PC-3 (cell line): ENCODE measurements around the gene BCL2L13. TPM values are rescaled to one million over a fixed set of nuclear protein-coding genes. Genes with fewer than 3 reads are reported as not detected.
"Not testable (repeated sequence)": the region's sequence is repeated elsewhere in the genome, so short reads cannot be mapped to it uniquely, and the experiment has no call there.

Experiments used
- ATAC-seq: fragments of 200-7000 bp; cut with Tn5 transposase; 2 replicates; pipeline ENCODE4 v1.9.1; 2020; ENCODE audit warnings: mild to moderate bottlenecking, moderate library complexity
- BruUV-seq: library from RNA; stranded (reverse); fragments of 400-500 nt; replicated peaks from 2 replicates; lab custom pipeline; 2021; lab: Mats Ljungman, UMichigan
- CTCF ChIA-PET: fragments of 300-600 bp; sonication (Branson Sonifier 250); formaldehyde crosslinking; loops from one replicate; lab custom pipeline; 2022; ENCODE audit warnings: antibody characterized with exemption; lab: Charles Lee
- POLR2A ChIA-PET: fragments of 300-600 bp; sonication (Branson Sonifier 250); formaldehyde crosslinking; loops from one replicate; lab custom pipeline; 2022; ENCODE audit warnings: antibody characterized with exemption; ENCODE audit not compliant: unreplicated experiment; lab: Charles Lee
- DNase-seq: peaks from one replicate; pipeline ENCODE4 v3.0.0-alpha.2; 2015
- H2AFZ ChIP-seq: fragments of 300-600 bp; sonication (generic); 2 replicates; pipeline ENCODE4 v1.6.0; 2016; ENCODE audit warnings: antibody characterized with exemption, low read length
- H3F3A ChIP-seq: fragments of 300-600 bp; sonication (generic); one replicate; pipeline ENCODE4 v1.6.0; 2017; ENCODE audit warnings: antibody characterized with exemption, low read length, control low read depth, mild to moderate bottlenecking; ENCODE audit not compliant: unreplicated experiment
- H3K27ac ChIP-seq: fragments of 300-600 bp; sonication (generic); 2 replicates; pipeline ENCODE4 v1.5.1; 2016; ENCODE audit warnings: mild to moderate bottlenecking, low read length
- H3K27me3 ChIP-seq: fragments of 300-600 bp; sonication (generic); 2 replicates; pipeline ENCODE4 v1.6.1; 2016; ENCODE audit warnings: low read length, mixed read lengths
- H3K36me3 ChIP-seq: fragments of 300-600 bp; sonication (generic); 2 replicates; pipeline ENCODE4 v1.6.1; 2016; ENCODE audit warnings: low read depth, mixed run types, low read length, mixed read lengths
- H3K4me1 ChIP-seq: fragments of 300-600 bp; sonication (generic); 2 replicates; pipeline ENCODE4 v1.5.1; 2016; ENCODE audit warnings: low read length; ENCODE audit not compliant: insufficient read depth
- H3K4me2 ChIP-seq: fragments of 300-600 bp; sonication (generic); 2 replicates; pipeline ENCODE4 v1.6.0; 2016; ENCODE audit warnings: low read length
- H3K4me3 ChIP-seq: fragments of 300-600 bp; sonication (generic); 2 replicates; pipeline ENCODE4 v1.5.1; 2016; ENCODE audit warnings: mild to moderate bottlenecking, low read length, mixed read lengths
- H3K79me2 ChIP-seq: fragments of 300-600 bp; sonication (generic); 2 replicates; pipeline ENCODE4 v1.6.1; 2017; ENCODE audit warnings: low read length, mixed read lengths
- H3K9ac ChIP-seq: fragments of 300-600 bp; sonication (generic); 2 replicates; pipeline ENCODE4 v1.6.0; 2016; ENCODE audit warnings: mild to moderate bottlenecking, low read length
- H3K9me2 ChIP-seq: fragments of 300-600 bp; sonication (generic); replicated peaks from 2 replicates; pipeline ENCODE4 v1.6.1; 2016; ENCODE audit warnings: mixed run types, low read length, mixed read lengths
- H3K9me3 ChIP-seq: fragments of 300-600 bp; sonication (generic); 2 replicates; pipeline ENCODE4 v1.6.1; 2016; ENCODE audit warnings: low read length, mixed read lengths
- H4K20me1 ChIP-seq: fragments of 300-600 bp; sonication (generic); 2 replicates; pipeline ENCODE4 v1.6.1; 2016; ENCODE audit warnings: low read length, mixed read lengths
- CTCF ChIP-seq: fragments of 300-600 bp; sonication (generic); conservative IDR thresholded peaks from 2 replicates; pipeline ENCODE4 v1.5.1; 2017; ENCODE audit warnings: antibody characterized with exemption, low read depth, mild to moderate bottlenecking, low read length
- EZH2 ChIP-seq: fragments of 300-600 bp; sonication (generic); IDR thresholded peaks from one replicate; pipeline ENCODE4 v1.6.1; 2017; ENCODE audit warnings: antibody characterized with exemption, mild to moderate bottlenecking, low read length; ENCODE audit not compliant: unreplicated experiment
- EZH2phosphoT487 ChIP-seq: fragments of 300-600 bp; sonication (generic); IDR thresholded peaks from 2 replicates; pipeline ENCODE4 v1.6.1; 2018; ENCODE audit warnings: mild to moderate bottlenecking, antibody characterized with exemption, low read length, borderline replicate concordance
- intact Hi-C: fragments of 100-400 bp; cut with micrococcal nuclease; formaldehyde crosslinking; loops from 2 replicates; pipeline ENCODE4 v1.9.0; 2023
- total RNA-seq: library from RNA; depleted of rRNA; stranded (reverse); fragments of >200 nt; gene quantifications from 2 replicates; pipeline ENCODE4 v1.2.3, GENCODE V29; 2014

Gene BCL2L13
- total RNA-seq, 1 experiment from 2014 or later: 31.3 TPM

GRCh38 chr22:17764036-17764435 is 125.5 kb downstream of the BCL2L13 start:
- H4K20me1 ChIP-seq: 0 out of 2 replicates have a peak, but pooled peaks cover 4% of the 10 kb centered on the region
- no TSS peak for BruUV-seq

DNA sequence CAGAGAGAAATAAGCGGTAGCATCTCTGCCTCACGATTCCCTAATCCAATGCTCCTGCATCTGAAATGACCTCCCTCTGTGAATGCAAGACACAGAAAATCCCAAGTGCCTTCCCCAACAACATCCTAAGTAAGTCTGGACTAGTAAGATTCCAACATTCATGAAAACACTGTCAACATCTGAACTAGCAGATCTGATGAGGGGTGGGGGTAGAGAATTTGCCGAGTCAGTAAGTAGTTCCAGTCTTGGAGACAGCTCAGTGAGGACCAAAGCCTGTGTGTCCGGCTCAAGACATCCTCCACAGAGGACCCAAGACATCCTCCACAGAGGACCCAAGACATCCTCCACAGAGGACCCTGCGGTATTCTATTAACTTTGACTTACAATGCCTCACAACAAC is 126.3 kb downstream of the BCL2L13 start:
- intact Hi-C loops, H3K4me3 ChIP-seq, H3K36me3 ChIP-seq, H3K9ac ChIP-seq, BruUV-seq, DNase-seq, ATAC-seq, H3K9me3 ChIP-seq, H3K4me1 ChIP-seq, POLR2A ChIA-PET, H3K27me3 ChIP-seq, H2AFZ ChIP-seq, H3K27ac ChIP-seq, H3F3A ChIP-seq, H3K9me2 ChIP-seq, H3K4me2 ChIP-seq, H4K20me1 ChIP-seq: not testable (repeated sequence)
- CTCF ChIA-PET: interaction anchor here (1.6 kb wide), 1 partner anchor 22 kb away, joined by 3 read pairs; no protein-coding TSS in a partner anchor
- peaks cover 30% of the 10 kb centered on the region for H3K79me2 ChIP-seq

More at GRCh38 chr22:17764036-17764435, 125.5 kb downstream of the BCL2L13 start:
- Histone ChIP-seq H3K9me3 (no peaks in the 10 kb centered on the region), H3K4me1 (no peaks in the 10 kb centered on the region), H3F3A (no peaks in the 10 kb centered on the region), H3K79me2 (peaks cover 23% of the 10 kb centered on the region), H3K27me3 (no peaks in the 10 kb centered on the region), H3K4me3 (no peak overlapping the region), H2AFZ (no peak overlapping the region), H3K9me2 (no peaks in the 10 kb centered on the region), H3K9ac (no peak overlapping the region), H3K36me3 (no peaks in the 10 kb centered on the region), H3K4me2 (no peak overlapping the region), H3K27ac (no peak overlapping the region)
- DNase-seq (no peak), ATAC-seq (no peak)
- ChIA-PET POLR2A (no interaction called here), CTCF (no interaction called here)
- intact Hi-C loops: no loop called here
- TF ChIP-seq EZH2phosphoT487: no peak
- no peak for TF ChIP-seq EZH2
- no peak for TF ChIP-seq CTCF

GRCh38 chr22:17767233-17768065 is 128.9 kb downstream of the BCL2L13 start:
- CTCF ChIA-PET: no interaction called here
- POLR2A ChIA-PET: no interaction called here
- H3F3A ChIP-seq: no peaks in the 10 kb centered on the region
- H3K36me3 ChIP-seq: no peaks in the 10 kb centered on the region
- DNase-seq (no peak), ATAC-seq (no peak)
- no peaks in the 10 kb centered on the region for H3K9me3 ChIP-seq
- H3K9me2 ChIP-seq: no peaks in the 10 kb centered on the region
- 0 out of 2 replicates have a peak, but pooled peaks cover 4% of the 10 kb centered on the region for H4K20me1 ChIP-seq
- H3K79me2 ChIP-seq: peaks cover 50% of the 10 kb centered on the region
- H3K27ac ChIP-seq: no peak overlapping the region
- peaks cover 7% of the 10 kb centered on the region for H3K4me1 ChIP-seq
- H2AFZ ChIP-seq: no peak overlapping the region
- BruUV-seq: no TSS peak
- H3K4me2 ChIP-seq: no peak overlapping the region
- H3K27me3 ChIP-seq: no peaks in the 10 kb centered on the region
- intact Hi-C loops: no loop called here
- TF ChIP-seq EZH2phosphoT487 (no peak), EZH2 (no peak), CTCF (no peak)
- no peak overlapping the region for H3K4me3 ChIP-seq
- H3K9ac ChIP-seq: no peak overlapping the region
